OCI-LY3 (cell line): Measurements from ENCODE around the gene BEND4.

Experiments used
- H2AFZ ChIP-seq: fragments of 200-600, 300-600 bp; shearing (Covaris generic); 2 replicates; pipeline ENCODE4 v1.6.0; 2014; ENCODE audit warnings: antibody characterized with exemption, low read depth, low read length
- H3K27ac ChIP-seq: fragments of 200-600, 300-600 bp; sonication (generic); 2 replicates; pipeline ENCODE4 v1.5.1; 2014; ENCODE audit warnings: mild to moderate bottlenecking, low read length, moderate library complexity, mixed read lengths
- H3K27me3 ChIP-seq: fragments of 200-600, 300-600 bp; sonication (generic); 2 replicates; pipeline ENCODE4 v1.6.1; 2014; ENCODE audit warnings: low read depth, low read length, mixed read lengths
- H3K36me3 ChIP-seq: fragments of 200-600, 300-600 bp; sonication (generic); replicated peaks from 2 replicates; pipeline ENCODE3; 2014; ENCODE audit warnings: low read depth, low read length, mixed read lengths
- H3K4me1 ChIP-seq: fragments of 300-600, 200-600 bp; sonication (generic); 2 replicates; pipeline ENCODE4 v1.6.1; 2014; ENCODE audit warnings: low read length, mixed read lengths
- H3K4me2 ChIP-seq: fragments of 200-600, 300-600 bp; sonication (generic); 2 replicates; pipeline ENCODE4 v1.6.1; 2014; ENCODE audit warnings: low read length, mixed read lengths
- H3K4me3 ChIP-seq: fragments of 300-600, 200-600 bp; sonication (generic); 2 replicates; pipeline ENCODE4 v1.5.1; 2014; ENCODE audit warnings: antibody characterized with exemption, mild to moderate bottlenecking, low read length, moderate library complexity
- H3K79me2 ChIP-seq: fragments of 300-600, 200-600 bp; shearing (Covaris generic); 2 replicates; pipeline ENCODE4 v1.6.1; 2014; ENCODE audit warnings: mild to moderate bottlenecking, low read length, mixed read lengths
- H3K9ac ChIP-seq: fragments of 300-600, 200-600 bp; shearing (Covaris generic); 2 replicates; pipeline ENCODE4 v1.6.0; 2014; ENCODE audit warnings: mild to moderate bottlenecking, low read length, moderate library complexity
- H3K9me3 ChIP-seq: fragments of 200-600, 300-600 bp; shearing (Covaris generic); 2 replicates; pipeline ENCODE4 v1.6.1; 2014; ENCODE audit warnings: low read length, mixed read lengths; ENCODE audit not compliant: insufficient read depth
- H4K20me1 ChIP-seq: fragments of 200-600, 300-600 bp; sonication (generic); 2 replicates; pipeline ENCODE4 v1.6.1; 2016; ENCODE audit warnings: low read length, mixed read lengths; ENCODE audit not compliant: insufficient read depth
- CTCF ChIP-seq: fragments of 200-600, 300-600 bp; sonication (generic); IDR thresholded peaks from 2 replicates; pipeline ENCODE4 v1.5.1; 2014; ENCODE audit warnings: antibody characterized with exemption, low read length, low read depth
- EZH2phosphoT487 ChIP-seq: fragments of 200-600 bp; shearing (Covaris generic); IDR thresholded peaks from 2 replicates; pipeline ENCODE4 v1.6.1; 2018; ENCODE audit warnings: antibody characterized with exemption, mixed run types, low read depth

BEND4 gene

GRCh38 chr4:42150653-42151567, 1.5 kb downstream of the BEND4 start:
- Histone ChIP-seq H3K36me3 (no peaks in the 10 kb centered on the region), H4K20me1 (no peaks in the 10 kb centered on the region), H3K9ac (no peak overlapping the region; the same call in 1 of the 2 replicates), H3K4me1 (peaks cover 48% of the 10 kb centered on the region), H3K4me2 (peak overlapping the region; percentile 89), H3K9me3 (no peaks in the 10 kb centered on the region), H3K79me2 (peaks cover 5% of the 10 kb centered on the region), H2AFZ (no peak overlapping the region), H3K27ac (no peak overlapping the region), H3K4me3 (peak overlapping the region; percentile 89), H3K27me3 (no peaks in the 10 kb centered on the region)
- TF ChIP-seq EZH2phosphoT487: no peak
- TF ChIP-seq CTCF: no peak

- Histone ChIP-seq H3K9ac (no peak overlapping the region), H3K36me3 (no peaks in the 10 kb centered on the region), H3K4me3 (no peak overlapping the region), H3K79me2 (peaks cover 5% of the 10 kb centered on the region), H3K9me3 (no peaks in the 10 kb centered on the region), H4K20me1 (no peaks in the 10 kb centered on the region), H3K4me2 (peak overlapping the region; percentile 23), H2AFZ (no peak overlapping the region), H3K4me1 (peaks cover 46% of the 10 kb centered on the region), H3K27ac (no peak overlapping the region), H3K27me3 (no peaks in the 10 kb centered on the region)
- TF ChIP-seq CTCF (no peak), EZH2phosphoT487 (no peak)
These were observed 3.5 kb downstream of the BEND4 start for GRCh38 chr4:42149004-42149403.

GRCh38 chr4:42148425-42148824, 4.0 kb downstream of the BEND4 start:
- Histone ChIP-seq H3K4me2 (peak overlapping the region; percentile 23), H3K9ac (no peak overlapping the region), H3K9me3 (no peaks in the 10 kb centered on the region), H3K4me3 (no peak overlapping the region), H3K27me3 (no peaks in the 10 kb centered on the region), H3K27ac (no peak overlapping the region), H3K79me2 (peaks cover 5% of the 10 kb centered on the region), H4K20me1 (no peaks in the 10 kb centered on the region), H3K4me1 (peaks cover 41% of the 10 kb centered on the region), H2AFZ (no peak overlapping the region), H3K36me3 (peaks cover 2% of the 10 kb centered on the region)
- TF ChIP-seq CTCF: no peak
- no peak for TF ChIP-seq EZH2phosphoT487

- Histone ChIP-seq H3K9me3 (no peaks in the 10 kb centered on the region), H3K4me1 (peaks cover 20% of the 10 kb centered on the region), H3K4me3 (no peak overlapping the region), H3K4me2 (no peak overlapping the region), H3K79me2 (no peaks in the 10 kb centered on the region; the same call in 1 of the 2 replicates), H4K20me1 (no peaks in the 10 kb centered on the region), H3K36me3 (peaks cover 9% of the 10 kb centered on the region), H2AFZ (no peak overlapping the region), H3K27ac (no peak overlapping the region), H3K27me3 (no peaks in the 10 kb centered on the region), H3K9ac (no peak overlapping the region)
- TF ChIP-seq CTCF (no peak), EZH2phosphoT487 (no peak)
These were observed 8.4 kb downstream of the BEND4 start for GRCh38 chr4:42144028-42144427.
